BLaER1 treated with 17β-estradiol and CSF1 and Interleukin-3, amounts not matched to agents 10 nM and 100 nM (cell line): Measurements from ENCODE around the gene CGREF1.
A peak's percentile ranks its signal among the peaks of the same experiment; 100 is the strongest.

Experiments used
- H3K27ac ChIP-seq, 11 experiments: shearing (Covaris generic); formaldehyde crosslinking; 2 replicates each; pipeline ENCODE4 v1.8.1; 2022
- H3K27me3 ChIP-seq, 11 experiments: shearing (Covaris generic); formaldehyde crosslinking; 2 replicates each; pipeline ENCODE4 v1.8.1; 2022
- H3K36me3 ChIP-seq, 11 experiments: shearing (Covaris generic); formaldehyde crosslinking; 2 replicates each; pipeline ENCODE4 v1.8.1; 2022
- H3K4me1 ChIP-seq, 10 experiments: shearing (Covaris generic); formaldehyde crosslinking; 2 replicates each; pipeline ENCODE4 v1.8.1; 2022
- H3K4me2 ChIP-seq, 11 experiments: shearing (Covaris generic); formaldehyde crosslinking; 2 replicates each; pipeline ENCODE4 v1.8.1; 2022
- H3K4me3 ChIP-seq, 10 experiments: shearing (Covaris generic); formaldehyde crosslinking; 2 replicates each; pipeline ENCODE4 v1.8.1; 2022
- H3K9ac ChIP-seq, 11 experiments: shearing (Covaris generic); formaldehyde crosslinking; 2 replicates each; pipeline ENCODE4 v1.8.1; 2022
- H3K9me3 ChIP-seq, 11 experiments: shearing (Covaris generic); formaldehyde crosslinking; replicated peaks in 1 of 11; 2 replicates each; pipeline ENCODE4 v1.8.1; 2022
- H4K20me1 ChIP-seq, 11 experiments: shearing (Covaris generic); formaldehyde crosslinking; 2 replicates each; pipeline ENCODE4 v1.8.1; 2022
- Cebpa-rat ChIP-seq, 11 experiments: shearing (Covaris generic); IDR thresholded peaks; 2 replicates each; pipeline ENCODE4 v1.8.1; 2022

The CGREF1 gene

GRCh38 chr2:27083410-27084296 lies 35.3 kb downstream of the CGREF1 start:
- peak overlapping the region; percentile 64 to 89 (median 78); a peak in 19 of 22 replicates for H3K9ac ChIP-seq
- peaks cover 65 to 92% (median 82%) of the 10 kb centered on the region in 10 experiments for H3K4me1 ChIP-seq
- H3K36me3 ChIP-seq, result peaks cover 24 to 47% (median 31%) of the 10 kb centered on the region in 11 experiments
- no peak overlapping the region for H3K4me3 ChIP-seq
- no peaks in the 10 kb centered on the region for H3K27me3 ChIP-seq
- peak overlapping the region in 8 of 11 experiments; percentile 77 to 92 (median 83); a peak in 16 of 22 replicates for H3K27ac ChIP-seq
- H3K4me2 ChIP-seq, result peak overlapping the region; percentile 88 to 100 (median 99)
- no peaks in the 10 kb centered on the region for H3K9me3 ChIP-seq
- no peak for TF ChIP-seq Cebpa-rat (IDR thresholded peaks at IDR 0.05)
- H4K20me1 ChIP-seq, result peaks cover 0 to 57% (median 27%) of the 10 kb centered on the region in 11 experiments; a peak in 13 of 22 replicates

GRCh38 chr2:27082773-27083409 lies 36.0 kb downstream of the CGREF1 start:
- no peaks in the 10 kb centered on the region for H3K9me3 ChIP-seq
- H3K9ac ChIP-seq, result peak overlapping the region; percentile 64 to 89 (median 78); a peak in 21 of 22 replicates
- peak overlapping the region; percentile 88 to 100 (median 99) for H3K4me2 ChIP-seq
- H3K27ac ChIP-seq, result peak overlapping the region in 10 of 11 experiments; percentile 65 to 92 (median 82); a peak in 19 of 22 replicates
- H3K4me1 ChIP-seq, result peaks cover 66 to 92% (median 78%) of the 10 kb centered on the region in 10 experiments
- no peaks in the 10 kb centered on the region for H3K27me3 ChIP-seq
- H3K4me3 ChIP-seq, result peak overlapping the region in 3 of 10 experiments; percentile 7 to 65 (median 59); a peak in 4 of 20 replicates
- peaks cover 0 to 57% (median 27%) of the 10 kb centered on the region in 11 experiments; a peak in 13 of 22 replicates for H4K20me1 ChIP-seq
- no peak for TF ChIP-seq Cebpa-rat (IDR thresholded peaks at IDR 0.05)
- peaks cover 24 to 47% (median 31%) of the 10 kb centered on the region in 11 experiments for H3K36me3 ChIP-seq

GRCh38 chr2:27081984-27082772 lies 36.8 kb downstream of the CGREF1 start:
- no peak for TF ChIP-seq Cebpa-rat (IDR thresholded peaks at IDR 0.05)
- Histone ChIP-seq H3K9me3 (no peaks in the 10 kb centered on the region), H3K36me3 (peaks cover 24 to 47% (median 31%) of the 10 kb centered on the region in 11 experiments), H3K27ac (peak overlapping the region; percentile 38 to 92 (median 82); a peak in 21 of 22 replicates), H3K9ac (peak overlapping the region; percentile 64 to 89 (median 77); a peak in 21 of 22 replicates), H4K20me1 (peaks cover 0 to 53% (median 27%) of the 10 kb centered on the region in 11 experiments; a peak in 13 of 22 replicates), H3K4me1 (peaks cover 70 to 92% (median 78%) of the 10 kb centered on the region in 10 experiments), H3K4me3 (peak overlapping the region; percentile 35 to 65 (median 52); a peak in 19 of 20 replicates), H3K4me2 (peak overlapping the region; percentile 88 to 100 (median 99)), H3K27me3 (no peaks in the 10 kb centered on the region)

- Histone ChIP-seq H3K4me1 (peaks cover 75 to 97% (median 83%) of the 10 kb centered on the region in 10 experiments), H3K9me3 (no peaks in the 10 kb centered on the region), H3K27ac (peak overlapping the region; percentile 80 to 94 (median 88)), H4K20me1 (peaks cover 0 to 42% (median 26%) of the 10 kb centered on the region in 11 experiments; a peak in 13 of 22 replicates), H3K4me3 (peak overlapping the region; percentile 73 to 97 (median 82)), H3K36me3 (peaks cover 24 to 47% (median 31%) of the 10 kb centered on the region in 11 experiments), H3K4me2 (peak overlapping the region; percentile 98 to 100 (median 99)), H3K27me3 (no peaks in the 10 kb centered on the region), H3K9ac (peak overlapping the region; percentile 86 to 91 (median 90))
- no peak for TF ChIP-seq Cebpa-rat (IDR thresholded peaks at IDR 0.05)
Measured at GRCh38 chr2:27080603-27080936, 38.4 kb downstream of the CGREF1 start.

- Histone ChIP-seq H3K27me3 (no peaks in the 10 kb centered on the region), H4K20me1 (peaks cover 0 to 37% (median 21%) of the 10 kb centered on the region in 11 experiments; a peak in 13 of 22 replicates), H3K9me3 (no peaks in the 10 kb centered on the region), H3K4me3 (peak overlapping the region; percentile 73 to 97 (median 82)), H3K27ac (peak overlapping the region; percentile 80 to 94 (median 88)), H3K4me1 (peaks cover 75 to 97% (median 83%) of the 10 kb centered on the region in 10 experiments), H3K36me3 (peaks cover 24 to 43% (median 31%) of the 10 kb centered on the region in 11 experiments), H3K4me2 (peak overlapping the region; percentile 98 to 100 (median 99)), H3K9ac (peak overlapping the region; percentile 86 to 91 (median 90))
- TF ChIP-seq Cebpa-rat (IDR thresholded peaks at IDR 0.05), result no peak
Measured at GRCh38 chr2:27080140-27080469, 38.8 kb downstream of the CGREF1 start.

- H3K9me3 ChIP-seq, result no peaks in the 10 kb centered on the region
- H3K9ac ChIP-seq, result peak overlapping the region; percentile 86 to 91 (median 90)
- peaks cover 0 to 31% (median 18%) of the 10 kb centered on the region in 11 experiments; a peak in 13 of 22 replicates for H4K20me1 ChIP-seq
- H3K4me3 ChIP-seq, result peak overlapping the region; percentile 73 to 97 (median 82)
- peak overlapping the region; percentile 98 to 100 (median 99) for H3K4me2 ChIP-seq
- H3K27me3 ChIP-seq, result no peaks in the 10 kb centered on the region
- H3K4me1 ChIP-seq, result peaks cover 75 to 97% (median 83%) of the 10 kb centered on the region in 10 experiments
- no peak for TF ChIP-seq Cebpa-rat (IDR thresholded peaks at IDR 0.05)
- H3K27ac ChIP-seq, result peak overlapping the region; percentile 80 to 94 (median 88)
- H3K36me3 ChIP-seq, result peaks cover 23 to 36% (median 28%) of the 10 kb centered on the region in 11 experiments
Measured at GRCh38 chr2:27079233-27080139, 39.4 kb downstream of the CGREF1 start.
